CD8-positive, alpha-beta memory T cell (primary cell): Measurements from ENCODE around the gene SLC30A3. TPM values are rescaled to one million over a fixed set of nuclear protein-coding genes. Genes with fewer than 3 reads are reported as not detected.
"Not testable (repeated sequence)": the region's sequence is repeated elsewhere in the genome, so short reads cannot be mapped to it uniquely, and the experiment has no call there.

ENCODE experiments used
- CTCF ChIA-PET: fragments of 350-600 bp; sonication (Branson Sonifier 250); formaldehyde crosslinking; loops from one replicate; lab custom pipeline; 2021; ENCODE audit warnings: antibody characterized with exemption; lab: Charles Lee
- POLR2A ChIA-PET: fragments of 350-600 bp; sonication (Branson Sonifier 250); formaldehyde crosslinking; loops from one replicate; lab custom pipeline; 2021; ENCODE audit warnings: antibody characterized with exemption; lab: Charles Lee
- DNase-seq, 5 donors: peaks; one replicate each; pipeline versions ENCODE4 v3.0.0 to v3.0.0-alpha.2; 2020 to 2022; ENCODE audit warnings: mixed read lengths in 1 of 5
- H3K27ac ChIP-seq: one replicate; pipeline ENCODE4 v1.7.0; 2013; ENCODE audit warnings: low read depth, mild to moderate bottlenecking, low read length, moderate library complexity
- H3K27me3 ChIP-seq: 2 replicates; pipeline ENCODE4 v1.7.0; 2013; ENCODE audit warnings: low read length, mild to moderate bottlenecking; ENCODE audit not compliant: insufficient read depth, poor library complexity, severe bottlenecking
- H3K36me3 ChIP-seq: 2 replicates; pipeline ENCODE4 v1.7.0; 2013; ENCODE audit warnings: mild to moderate bottlenecking, low read length, moderate library complexity; ENCODE audit not compliant: insufficient read depth
- H3K4me1 ChIP-seq: 2 replicates; pipeline ENCODE4 v1.7.0; 2013; ENCODE audit warnings: mild to moderate bottlenecking, low read length, moderate library complexity; ENCODE audit not compliant: insufficient read depth
- H3K4me3 ChIP-seq: 2 replicates; pipeline ENCODE4 v1.7.0; 2013; ENCODE audit warnings: mild to moderate bottlenecking, low read length
- H3K9me3 ChIP-seq: 2 replicates; pipeline ENCODE4 v1.7.0; 2013; ENCODE audit warnings: mild to moderate bottlenecking, low read length
- H3K27ac Mint-ChIP-seq, 8 donors: one replicate each; pipeline ENCODE4 v1.8.0; 2020 to 2021; ENCODE audit warnings: mixed read lengths in 8 of 8, mild to moderate bottlenecking in 6 of 8, inconsistent platforms in 3 of 8, moderate library complexity in 3 of 8
- H3K27me3 Mint-ChIP-seq, 2 donors: one replicate each; pipeline ENCODE4 v1.8.0; 2020 to 2021; ENCODE audit warnings: mixed read lengths in 2 of 2, mild to moderate bottlenecking in 1 of 2, moderate library complexity in 1 of 2
- H3K36me3 Mint-ChIP-seq, 3 donors: one replicate each; pipeline ENCODE4 v1.8.0; 2020 to 2021; ENCODE audit warnings: mixed read lengths in 3 of 3, inconsistent platforms in 1 of 3, mild to moderate bottlenecking in 1 of 3
- H3K4me1 Mint-ChIP-seq, 3 donors: one replicate each; pipeline ENCODE4 v1.8.0; 2020 to 2021; ENCODE audit warnings: mixed read lengths in 3 of 3, inconsistent platforms in 1 of 3, mild to moderate bottlenecking in 1 of 3
- H3K4me3 Mint-ChIP-seq, 7 donors: one replicate each; pipeline ENCODE4 v1.8.0; 2020 to 2021; ENCODE audit warnings: mixed read lengths in 7 of 7, mild to moderate bottlenecking in 6 of 7, moderate library complexity in 4 of 7, inconsistent platforms in 2 of 7
- H3K9me3 Mint-ChIP-seq, 5 donors: one replicate each; pipeline ENCODE4 v1.8.0; 2020 to 2022; ENCODE audit warnings: mixed read lengths in 5 of 5, mild to moderate bottlenecking in 3 of 5, moderate library complexity in 2 of 5, inconsistent platforms in 1 of 5
- polyA plus RNA-seq: library from polyadenylated mRNA; unstranded; fragments of 300-500 nt; fragmentation: Illumina TruSeq; gene quantifications from one replicate; pipeline ENCODE4 v1.2.3, GENCODE V29; 2021
- total RNA-seq, 2 experiments: library from RNA; stranded (reverse); gene quantifications; one replicate each; pipeline ENCODE4 v1.2.3, GENCODE V29; 2021

Gene SLC30A3
- total and polyA plus RNA-seq, 3 experiments from 2014 or later: 0.33 to 0.55 TPM; not detected in 1

- H3K4me1 Mint-ChIP-seq, H3K27ac ChIP-seq, H3K4me3 ChIP-seq, H3K4me1 ChIP-seq, DNase-seq, H3K9me3 ChIP-seq, H3K27me3 ChIP-seq, H3K27ac Mint-ChIP-seq, H3K9me3 Mint-ChIP-seq, POLR2A ChIA-PET, H3K4me3 Mint-ChIP-seq, H3K36me3 ChIP-seq, H3K36me3 Mint-ChIP-seq: not testable (repeated sequence)
- CTCF ChIA-PET: interaction anchor here (1.2 to 1.8 kb wide), 4 partner anchors 8 to 311 kb away, joined by 3 to 6 read pairs (median 4); no protein-coding TSS in a partner anchor
- H3K27me3 Mint-ChIP-seq: peaks cover 17 to 32% of the 10 kb centered on the region in 2 donors
These were observed 10.0 kb upstream of the SLC30A3 start for GRCh38 chr2:27272537-27273522.

DNA sequence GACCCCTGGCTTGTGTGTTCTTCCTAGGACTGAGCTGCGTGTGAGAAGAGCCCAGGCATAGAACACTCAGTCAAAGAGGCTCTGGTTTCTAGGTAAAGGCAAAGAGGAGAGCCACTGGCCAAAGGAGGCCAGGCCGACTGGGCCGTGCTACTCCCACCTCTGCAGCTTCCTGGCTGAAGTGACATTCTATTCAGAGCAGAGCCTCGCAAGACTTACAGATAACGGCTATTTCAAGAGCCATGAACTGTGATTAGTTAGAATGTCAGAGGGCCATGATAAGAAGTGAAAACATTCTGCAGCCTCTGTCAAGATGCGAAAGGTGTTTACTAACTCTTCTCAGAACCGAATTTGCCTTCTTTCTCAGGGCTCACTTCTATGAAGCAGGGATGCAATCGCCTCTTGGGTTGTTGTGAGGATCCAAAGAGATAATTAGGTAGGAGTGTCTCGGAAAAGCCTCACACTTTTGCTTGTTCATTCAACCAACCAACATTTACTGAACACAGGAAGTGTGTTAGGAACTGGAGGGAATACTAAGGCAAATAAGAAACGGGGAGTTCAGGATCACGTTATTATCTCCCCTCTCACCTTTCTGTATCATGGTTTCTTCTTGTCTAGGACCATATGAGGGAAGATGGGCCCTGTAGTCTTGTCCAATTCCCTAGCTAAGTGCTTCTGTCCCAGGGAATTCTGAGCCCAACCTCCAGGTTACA is 8.9 kb upstream of the SLC30A3 start:
- H3K4me1 Mint-ChIP-seq: no peaks in the 10 kb centered on the region
- H3K4me3 Mint-ChIP-seq: no peak overlapping the region
- H3K4me3 ChIP-seq: no peak overlapping the region
- H3K36me3 ChIP-seq: no peaks in the 10 kb centered on the region
- ChIA-PET CTCF (interaction anchor here (1.8 to 2.2 kb wide), 2 partner anchors 8 to 31 kb away, joined by 6 to 11 read pairs; no protein-coding TSS in a partner anchor), POLR2A (no interaction called here)
- H3K27ac ChIP-seq: no peak overlapping the region
- no peaks in the 10 kb centered on the region for H3K27me3 ChIP-seq
- H3K36me3 Mint-ChIP-seq: no peaks in the 10 kb centered on the region
- H3K9me3 ChIP-seq: no peaks in the 10 kb centered on the region
- no peaks in the 10 kb centered on the region for H3K4me1 ChIP-seq
- H3K27ac Mint-ChIP-seq: no peak overlapping the region
- DNase-seq: no peak
- peaks cover 10 to 27% of the 10 kb centered on the region in 2 donors for H3K27me3 Mint-ChIP-seq
- no peaks in the 10 kb centered on the region for H3K9me3 Mint-ChIP-seq

DNA sequence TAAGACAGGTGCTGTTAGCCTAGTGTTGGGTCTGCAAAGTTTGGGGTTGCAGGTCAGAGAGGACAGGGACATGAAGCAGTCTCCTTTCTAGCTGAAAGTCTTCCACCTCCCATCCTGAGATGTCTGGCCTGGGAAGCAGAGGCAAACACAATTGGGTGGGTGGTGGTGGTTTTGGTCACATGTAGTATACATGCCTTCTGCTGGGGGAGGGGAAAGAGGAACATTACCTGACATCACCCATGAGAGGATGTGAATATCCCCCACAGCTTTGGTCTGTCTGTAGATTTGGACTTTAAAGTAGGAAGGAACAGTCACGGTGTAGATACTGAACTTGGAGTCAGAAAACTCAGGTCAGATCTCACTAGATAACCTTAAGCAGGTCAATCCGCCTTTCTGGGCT is 7.8 kb upstream of the SLC30A3 start:
- H3K4me3 ChIP-seq: no peak overlapping the region
- Mint-ChIP-seq H3K4me1 (no peaks in the 10 kb centered on the region), H3K36me3 (no peaks in the 10 kb centered on the region), H3K27me3 (peaks cover 9 to 24% of the 10 kb centered on the region in 2 donors), H3K9me3 (no peaks in the 10 kb centered on the region), H3K27ac (no peak overlapping the region), H3K4me3 (no peak overlapping the region)
- ChIA-PET CTCF (interaction anchor here (2.2 kb wide), 1 partner anchor 10 kb away, joined by 11 read pairs; no protein-coding TSS in a partner anchor), POLR2A (no interaction called here)
- no peaks in the 10 kb centered on the region for H3K4me1 ChIP-seq
- H3K36me3 ChIP-seq: no peaks in the 10 kb centered on the region
- no peaks in the 10 kb centered on the region for H3K27me3 ChIP-seq
- no peaks in the 10 kb centered on the region for H3K9me3 ChIP-seq
- DNase-seq: no peak
- H3K27ac ChIP-seq: no peak overlapping the region

DNA sequence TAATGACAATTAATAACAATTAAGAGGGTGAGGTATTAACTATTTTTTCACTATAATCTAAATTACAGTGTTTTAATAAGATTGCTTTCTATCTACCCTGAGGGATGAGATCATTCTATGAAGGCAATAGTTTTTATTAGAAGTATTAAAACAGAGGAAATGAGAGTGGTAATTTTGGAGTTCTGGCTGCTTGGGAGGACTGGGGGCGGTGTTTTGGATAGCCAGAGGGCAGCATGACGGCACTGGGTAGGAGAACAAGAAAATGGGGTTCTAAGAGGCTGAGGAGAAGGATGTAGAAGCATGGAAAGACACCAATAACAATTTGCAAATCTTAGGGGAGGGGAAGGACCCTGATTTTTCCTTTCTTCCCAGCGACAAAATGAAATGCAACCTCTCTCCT is 7.3 kb upstream of the SLC30A3 start:
- Histone ChIP-seq H3K27me3 (no peaks in the 10 kb centered on the region), H3K9me3 (no peaks in the 10 kb centered on the region), H3K4me3 (no peak overlapping the region), H3K36me3 (no peaks in the 10 kb centered on the region), H3K4me1 (no peaks in the 10 kb centered on the region), H3K27ac (no peak overlapping the region)
- peaks cover 0 to 5% (median 4%) of the 10 kb centered on the region in 3 donors for H3K4me1 Mint-ChIP-seq
- H3K4me3 Mint-ChIP-seq: no peak overlapping the region
- ChIA-PET CTCF (interaction anchor here (2.2 kb wide), 1 partner anchor 10 kb away, joined by 11 read pairs; no protein-coding TSS in a partner anchor), POLR2A (no interaction called here)
- no peaks in the 10 kb centered on the region for H3K36me3 Mint-ChIP-seq
- peaks cover 9 to 29% of the 10 kb centered on the region in 2 donors for H3K27me3 Mint-ChIP-seq
- no peak for DNase-seq
- no peak overlapping the region for H3K27ac Mint-ChIP-seq
- H3K9me3 Mint-ChIP-seq: no peaks in the 10 kb centered on the region

- CTCF ChIA-PET: interaction anchor here (1.6 kb wide), 1 partner anchor 34 kb away, joined by 3 read pairs; no protein-coding TSS in a partner anchor
- peaks cover 12 to 19% (median 15%) of the 10 kb centered on the region in 3 donors for H3K4me1 Mint-ChIP-seq
- H3K27me3 ChIP-seq, H3K9me3 ChIP-seq, H3K27ac ChIP-seq, H3K36me3 ChIP-seq, H3K27ac Mint-ChIP-seq, H3K9me3 Mint-ChIP-seq, DNase-seq, H3K4me3 Mint-ChIP-seq, POLR2A ChIA-PET, H3K4me3 ChIP-seq, H3K36me3 Mint-ChIP-seq: not testable (repeated sequence)
- H3K4me1 ChIP-seq: peaks cover 11% of the 10 kb centered on the region
- peaks cover 13 to 31% of the 10 kb centered on the region in 2 donors for H3K27me3 Mint-ChIP-seq
These were observed 5.4 kb upstream of the SLC30A3 start for GRCh38 chr2:27268296-27268695.

- no peak for DNase-seq
- Histone ChIP-seq H3K4me1 (peaks cover 19% of the 10 kb centered on the region), H3K36me3 (no peaks in the 10 kb centered on the region), H3K9me3 (no peaks in the 10 kb centered on the region), H3K27me3 (peaks cover 26% of the 10 kb centered on the region), H3K27ac (no peak overlapping the region), H3K4me3 (no peak overlapping the region)
- H3K36me3 Mint-ChIP-seq: peaks cover 0 to 2% (median 0%) of the 10 kb centered on the region in 3 donors
- peak overlapping the region in 4 of 7 donors; percentile 57 to 71 (median 62) for H3K4me3 Mint-ChIP-seq
- ChIA-PET POLR2A (interaction anchor here (0.6 kb wide), 1 partner anchor 17 kb away, joined by 3 read pairs; no protein-coding TSS in a partner anchor), CTCF (interaction anchor here (0.9 to 5.5 kb wide), 11 partner anchors 8 to 301 kb away, joined by 3 to 42 read pairs (median 4); no protein-coding TSS in a partner anchor)
- peak overlapping the region in 1 of 8 donors; percentile 44 for H3K27ac Mint-ChIP-seq
- H3K4me1 Mint-ChIP-seq: peaks cover 25 to 36% (median 31%) of the 10 kb centered on the region in 3 donors
- peaks cover 0 to 2% (median 0%) of the 10 kb centered on the region in 5 donors for H3K9me3 Mint-ChIP-seq
- H3K27me3 Mint-ChIP-seq: peaks cover 29 to 43% of the 10 kb centered on the region in 2 donors
These were observed 2.7 kb upstream of the SLC30A3 start for GRCh38 chr2:27265536-27265870.

DNA sequence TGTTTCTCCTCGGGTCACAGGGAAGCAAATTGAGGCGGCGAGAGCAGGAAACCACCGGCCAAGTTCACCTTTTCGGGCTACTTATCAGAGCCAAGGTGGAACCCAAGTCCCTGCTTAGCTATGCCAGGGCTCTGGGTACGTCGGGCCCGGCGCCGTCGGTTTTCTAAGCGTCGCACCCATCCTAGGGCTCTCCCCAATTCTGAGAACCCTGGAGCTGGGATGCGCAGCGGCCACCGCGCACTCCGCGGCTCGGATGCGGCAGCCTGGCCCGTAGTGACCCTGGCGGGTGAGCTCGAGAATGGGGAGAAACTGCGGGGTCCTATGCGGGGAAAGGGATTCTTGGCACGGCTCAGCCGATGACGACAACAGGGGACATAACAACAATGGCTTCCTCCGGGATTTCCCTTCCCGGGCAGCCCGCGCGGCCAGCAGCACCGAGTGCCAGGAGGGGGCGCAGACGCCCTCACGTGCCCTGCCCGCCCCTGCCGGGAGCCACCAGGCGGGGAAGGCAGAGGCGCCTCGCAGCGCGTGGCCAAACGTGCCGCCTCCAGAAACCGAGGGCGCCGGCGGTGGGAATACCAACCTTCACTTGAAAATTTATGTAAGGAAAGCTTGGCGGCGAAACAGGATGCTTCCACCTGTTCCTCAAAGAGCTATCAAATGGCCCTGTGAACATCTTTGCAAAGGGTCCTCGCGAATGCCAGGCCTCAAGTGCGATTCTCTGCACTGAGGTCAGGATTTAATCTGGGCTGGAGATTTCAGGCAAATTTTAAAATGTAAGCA is 2.1 kb upstream of the SLC30A3 start:
- peaks cover 0 to 2% (median 0%) of the 10 kb centered on the region in 5 donors for H3K9me3 Mint-ChIP-seq
- peak; percentile 37 to 72 (median 58) for DNase-seq
- peaks cover 0 to 2% (median 0%) of the 10 kb centered on the region in 3 donors for H3K36me3 Mint-ChIP-seq
- H3K36me3 ChIP-seq: no peaks in the 10 kb centered on the region
- POLR2A ChIA-PET: interaction anchor here (0.6 to 1.0 kb wide), 2 partner anchors 16 to 53 kb away, joined by 3 read pairs; partner anchors contain the start of genes ATRAID and SLC5A6
- H3K27me3 Mint-ChIP-seq: peaks cover 30 to 44% of the 10 kb centered on the region in 2 donors
- no peaks in the 10 kb centered on the region for H3K9me3 ChIP-seq
- H3K4me3 Mint-ChIP-seq: peak overlapping the region; percentile 71 to 95 (median 85)
- H3K27ac Mint-ChIP-seq: peak overlapping the region in 2 of 8 donors; percentile 19 to 44
- CTCF ChIA-PET: interaction anchor here (0.9 to 5.5 kb wide), 13 partner anchors 9 to 300 kb away, joined by 3 to 42 read pairs (median 4); no protein-coding TSS in a partner anchor
- peaks cover 32% of the 10 kb centered on the region for H3K27me3 ChIP-seq
- peaks cover 25 to 36% (median 31%) of the 10 kb centered on the region in 3 donors for H3K4me1 Mint-ChIP-seq
- peak overlapping the region; percentile 59 for H3K4me3 ChIP-seq
- H3K27ac ChIP-seq: no peak overlapping the region
- H3K4me1 ChIP-seq: peaks cover 19% of the 10 kb centered on the region
